Neural progenitor cell (in vitro differentiated cells): ENCODE results near the gene ADAMTS19. TPM values are rescaled to one million over a fixed set of nuclear protein-coding genes. Genes with fewer than 3 reads are reported as not detected.

Experiments used
- DNase-seq: peaks from one replicate; pipeline ENCODE4 v3.0.0-alpha.2; 2016; ENCODE audit warnings: low spot score
- H2AFZ ChIP-seq: fragments of 200-600 bp; sonication (generic); replicated peaks from 2 replicates; pipeline ENCODE4 v1.6.1; 2016; ENCODE audit warnings: antibody characterized with exemption
- H3F3A ChIP-seq: fragments of 200-600 bp; sonication (generic); 2 replicates; pipeline ENCODE4 v1.6.1; 2016; ENCODE audit warnings: antibody characterized with exemption, low read depth
- H3K27ac ChIP-seq: fragments of 200-600 bp; sonication (generic); 2 replicates; pipeline ENCODE4 v1.5.1; 2016; ENCODE audit warnings: mild to moderate bottlenecking
- H3K27me3 ChIP-seq: fragments of 200-600 bp; sonication (generic); 2 replicates; pipeline ENCODE4 v1.6.1; 2016; ENCODE audit warnings: mild to moderate bottlenecking, moderate library complexity
- H3K36me3 ChIP-seq: fragments of 200-600 bp; sonication (generic); 2 replicates; pipeline ENCODE4 v1.5.1; 2016
- H3K4me1 ChIP-seq: fragments of 200-600 bp; sonication (generic); 2 replicates; pipeline ENCODE4 v1.6.1; 2016; ENCODE audit warnings: mixed run types
- H3K4me2 ChIP-seq: fragments of 200-600 bp; sonication (generic); 2 replicates; pipeline ENCODE4 v1.6.1; 2016
- H3K4me3 ChIP-seq: fragments of 200-600 bp; sonication (generic); 2 replicates; pipeline ENCODE4 v1.5.1; 2016
- H3K79me2 ChIP-seq: fragments of 200-600 bp; sonication (generic); 2 replicates; pipeline ENCODE4 v1.6.1; 2016; ENCODE audit warnings: low read depth
- H3K9ac ChIP-seq: fragments of 200-600 bp; sonication (generic); 2 replicates; pipeline ENCODE4 v1.6.1; 2016
- H3K9me3 ChIP-seq: fragments of 200-600 bp; sonication (generic); 2 replicates; pipeline ENCODE4 v1.5.1; 2016; ENCODE audit warnings: low read depth
- H4K20me1 ChIP-seq: fragments of 200-600 bp; sonication (generic); 2 replicates; pipeline ENCODE4 v1.6.1; 2016; ENCODE audit warnings: low read depth
- H3K27ac Mint-ChIP-seq: 3 replicates; pipeline ENCODE4 v1.8.0; 2021; ENCODE audit warnings: mixed read lengths
- H3K27me3 Mint-ChIP-seq: 2 replicates; pipeline ENCODE4 v1.8.0; 2022; ENCODE audit warnings: low read depth, mild to moderate bottlenecking, inconsistent platforms, moderate library complexity, mixed read lengths; ENCODE audit not compliant: insufficient read depth
- H3K36me3 Mint-ChIP-seq: 3 replicates; pipeline ENCODE4 v1.8.0; 2021; ENCODE audit warnings: mixed read lengths
- H3K4me1 Mint-ChIP-seq: 3 replicates; pipeline ENCODE4 v1.8.0; 2021; ENCODE audit warnings: mixed read lengths
- H3K4me3 Mint-ChIP-seq: 3 replicates; pipeline ENCODE4 v1.8.0; 2021; ENCODE audit warnings: mild to moderate bottlenecking, moderate library complexity, mixed read lengths
- H3K9me3 Mint-ChIP-seq: 3 replicates; pipeline ENCODE4 v1.8.0; 2020; ENCODE audit warnings: mixed read lengths
- EZH2 ChIP-seq: fragments of 200-600 bp; sonication (generic); IDR thresholded peaks from 2 replicates; pipeline ENCODE4 v1.6.1; 2017; ENCODE audit warnings: antibody characterized with exemption, mild to moderate bottlenecking, moderate library complexity
- EZH2phosphoT487 ChIP-seq: fragments of 200-600 bp; sonication (generic); IDR thresholded peaks from 2 replicates; pipeline ENCODE4 v1.6.1; 2017; ENCODE audit warnings: antibody characterized with exemption
- total RNA-seq: library from RNA; depleted of rRNA; stranded (reverse); fragments of >200 nt; gene quantifications from 2 replicates; pipeline ENCODE4 v1.2.3, GENCODE V29; 2015; ENCODE audit warnings: low replicate concordance
- TF ChIP-seq, protein P1 (sequence below): fragments of 200-600 bp; sonication (generic); IDR thresholded peaks from 2 replicates; pipeline ENCODE4 v1.5.1; 2017; ENCODE audit warnings: antibody characterized with exemption, mild to moderate bottlenecking

ADAMTS19 gene
- total RNA-seq, 1 donor from 2014 or later: 23.3 TPM

DNA sequence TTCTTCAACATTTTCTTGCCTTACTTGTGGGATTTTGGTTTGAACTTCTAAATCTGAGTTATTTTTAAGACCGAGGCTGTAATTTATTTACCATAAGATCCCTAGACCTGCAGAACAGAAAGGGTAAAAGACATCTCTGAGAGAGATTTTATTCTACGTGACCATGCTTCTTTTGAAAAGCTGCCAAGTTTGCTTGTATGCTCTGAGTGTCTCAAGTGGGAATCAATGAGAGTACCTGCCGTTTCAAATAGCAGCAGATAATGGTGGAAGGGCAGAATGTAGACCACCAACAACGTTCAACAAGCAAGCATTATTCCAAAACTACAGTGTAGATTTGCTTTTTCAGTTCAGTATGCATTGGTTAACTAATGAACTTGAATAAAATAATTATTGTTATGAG is 179.2 kb downstream of the ADAMTS19 start:
- Histone ChIP-seq H3K9ac (no peak overlapping the region), H2AFZ (no peak overlapping the region), H4K20me1 (no peaks in the 10 kb centered on the region), H3K36me3 (no peaks in the 10 kb centered on the region), H3K4me3 (no peak overlapping the region), H3K4me1 (no peaks in the 10 kb centered on the region), H3K4me2 (no peak overlapping the region), H3K79me2 (no peaks in the 10 kb centered on the region), H3K9me3 (no peaks in the 10 kb centered on the region), H3K27ac (no peak overlapping the region), H3K27me3 (no peaks in the 10 kb centered on the region), H3F3A (no peaks in the 10 kb centered on the region)
- no peak overlapping the region for H3K27ac Mint-ChIP-seq
- peaks cover 2% of the 10 kb centered on the region for H3K36me3 Mint-ChIP-seq
- no peak for DNase-seq
- H3K4me3 Mint-ChIP-seq: no peak overlapping the region
- H3K4me1 Mint-ChIP-seq: peaks cover 4% of the 10 kb centered on the region
- peaks cover 2% of the 10 kb centered on the region for H3K27me3 Mint-ChIP-seq
- TF ChIP-seq EZH2phosphoT487: no peak
- TF ChIP-seq EZH2: no peak
- TF ChIP-seq, protein P1, sequence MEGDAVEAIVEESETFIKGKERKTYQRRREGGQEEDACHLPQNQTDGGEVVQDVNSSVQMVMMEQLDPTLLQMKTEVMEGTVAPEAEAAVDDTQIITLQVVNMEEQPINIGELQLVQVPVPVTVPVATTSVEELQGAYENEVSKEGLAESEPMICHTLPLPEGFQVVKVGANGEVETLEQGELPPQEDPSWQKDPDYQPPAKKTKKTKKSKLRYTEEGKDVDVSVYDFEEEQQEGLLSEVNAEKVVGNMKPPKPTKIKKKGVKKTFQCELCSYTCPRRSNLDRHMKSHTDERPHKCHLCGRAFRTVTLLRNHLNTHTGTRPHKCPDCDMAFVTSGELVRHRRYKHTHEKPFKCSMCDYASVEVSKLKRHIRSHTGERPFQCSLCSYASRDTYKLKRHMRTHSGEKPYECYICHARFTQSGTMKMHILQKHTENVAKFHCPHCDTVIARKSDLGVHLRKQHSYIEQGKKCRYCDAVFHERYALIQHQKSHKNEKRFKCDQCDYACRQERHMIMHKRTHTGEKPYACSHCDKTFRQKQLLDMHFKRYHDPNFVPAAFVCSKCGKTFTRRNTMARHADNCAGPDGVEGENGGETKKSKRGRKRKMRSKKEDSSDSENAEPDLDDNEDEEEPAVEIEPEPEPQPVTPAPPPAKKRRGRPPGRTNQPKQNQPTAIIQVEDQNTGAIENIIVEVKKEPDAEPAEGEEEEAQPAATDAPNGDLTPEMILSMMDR: no peak
- H3K9me3 Mint-ChIP-seq: peaks cover 2% of the 10 kb centered on the region

DNA sequence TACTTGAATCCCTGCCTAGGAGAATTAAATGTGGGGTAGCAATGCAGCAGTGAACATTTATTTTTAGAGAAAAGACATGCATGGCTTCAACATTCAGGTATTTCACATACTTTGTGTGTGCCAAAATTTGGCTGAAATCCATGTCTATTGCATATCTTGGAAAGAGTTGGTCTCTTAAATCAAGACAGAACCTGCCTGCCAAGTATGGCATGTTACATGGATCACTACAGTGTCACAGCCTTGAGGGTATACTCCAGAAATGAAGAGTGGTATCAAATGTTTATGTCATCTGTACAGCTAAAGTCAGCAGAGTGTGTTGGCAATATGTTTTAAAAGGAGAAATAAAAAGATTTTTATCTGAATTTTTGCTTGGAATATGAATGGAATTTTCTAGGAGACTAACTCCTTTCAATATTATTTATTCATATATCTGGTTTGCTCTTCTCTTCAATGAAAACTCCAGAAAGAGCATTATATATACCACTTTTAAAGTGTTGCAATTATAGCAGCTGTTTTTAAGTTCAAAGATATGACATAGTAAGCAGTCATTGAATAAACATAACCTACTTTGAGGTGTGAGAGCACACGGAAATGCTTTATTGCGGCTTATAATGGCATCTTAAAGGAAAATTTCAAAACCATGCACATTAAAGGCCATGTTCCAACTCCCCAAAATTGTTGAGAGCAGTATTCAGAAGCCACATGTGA is 192.4 kb downstream of the ADAMTS19 start:
- Mint-ChIP-seq H3K27me3 (no peaks in the 10 kb centered on the region), H3K27ac (no peak overlapping the region), H3K4me1 (peaks cover 16% of the 10 kb centered on the region), H3K36me3 (peaks cover 16% of the 10 kb centered on the region), H3K4me3 (no peak overlapping the region), H3K9me3 (peaks cover 2% of the 10 kb centered on the region)
- H3K4me3 ChIP-seq: no peak overlapping the region
- no peaks in the 10 kb centered on the region for H3K79me2 ChIP-seq
- H3K36me3 ChIP-seq: no peaks in the 10 kb centered on the region
- H3K9me3 ChIP-seq: no peaks in the 10 kb centered on the region
- H3K9ac ChIP-seq: no peak overlapping the region
- H3K4me2 ChIP-seq: no peak overlapping the region
- no peak for DNase-seq
- H3K4me1 ChIP-seq: peaks cover 26% of the 10 kb centered on the region
- TF ChIP-seq EZH2phosphoT487 (no peak), EZH2 (no peak)
- TF ChIP-seq, protein P1: no peak
- H3F3A ChIP-seq: no peaks in the 10 kb centered on the region
- H4K20me1 ChIP-seq: peaks cover 9% of the 10 kb centered on the region
- no peak overlapping the region for H2AFZ ChIP-seq
- H3K27ac ChIP-seq: no peak overlapping the region
- H3K27me3 ChIP-seq: no peaks in the 10 kb centered on the region

DNA sequence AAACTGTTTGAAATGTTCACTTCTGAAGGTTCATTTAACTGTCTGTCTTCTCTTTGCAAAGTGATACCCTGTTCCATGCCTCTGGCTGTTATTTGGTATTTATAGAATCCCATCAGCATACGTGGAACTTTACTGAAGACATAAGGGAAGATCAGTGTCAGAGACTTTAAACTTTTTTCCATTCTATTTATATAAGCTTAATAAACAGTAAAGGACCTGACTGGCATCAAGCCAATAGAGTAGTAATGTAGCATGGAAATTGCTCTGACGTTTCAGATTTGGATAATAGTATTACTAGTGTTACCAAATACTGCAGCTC is 192.9 kb downstream of the ADAMTS19 start:
- peaks cover 2% of the 10 kb centered on the region for H3K9me3 Mint-ChIP-seq
- no peaks in the 10 kb centered on the region for H3K36me3 ChIP-seq
- H3K4me1 Mint-ChIP-seq: peaks cover 19% of the 10 kb centered on the region
- H3K4me3 Mint-ChIP-seq: no peak overlapping the region
- no peak overlapping the region for H3K4me3 ChIP-seq
- no peak for TF ChIP-seq EZH2
- TF ChIP-seq, protein P1: no peak
- no peak for TF ChIP-seq EZH2phosphoT487
- no peak overlapping the region for H3K4me2 ChIP-seq
- no peaks in the 10 kb centered on the region for H3K9me3 ChIP-seq
- H3K36me3 Mint-ChIP-seq: peaks cover 16% of the 10 kb centered on the region
- no peaks in the 10 kb centered on the region for H3K27me3 ChIP-seq
- H3F3A ChIP-seq: no peaks in the 10 kb centered on the region
- no peak overlapping the region for H3K27ac ChIP-seq
- H3K27ac Mint-ChIP-seq: no peak overlapping the region
- no peaks in the 10 kb centered on the region for H3K79me2 ChIP-seq
- H3K9ac ChIP-seq: no peak overlapping the region
- DNase-seq: no peak
- no peak overlapping the region for H2AFZ ChIP-seq
- no peaks in the 10 kb centered on the region for H3K27me3 Mint-ChIP-seq
- H3K4me1 ChIP-seq: peaks cover 27% of the 10 kb centered on the region
- H4K20me1 ChIP-seq: peaks cover 9% of the 10 kb centered on the region
